Nephron (organoid): ENCODE results near the gene KMT5C.

Experiments used
- H3K27ac Mint-ChIP-seq, 3 experiments: 2 replicates each; pipeline ENCODE4 v1.8.0; 2020; ENCODE audit warnings: mixed read lengths in 3 of 3, mild to moderate bottlenecking in 2 of 3, moderate library complexity in 1 of 3
- H3K27me3 Mint-ChIP-seq: 2 replicates; pipeline ENCODE4 v1.8.0; 2021; ENCODE audit warnings: low read depth, mild to moderate bottlenecking, moderate library complexity, mixed read lengths
- H3K36me3 Mint-ChIP-seq: 2 replicates; pipeline ENCODE4 v1.8.0; 2020; ENCODE audit warnings: low read depth, mixed read lengths
- H3K4me1 Mint-ChIP-seq: 2 replicates; pipeline ENCODE4 v1.8.0; 2020; ENCODE audit warnings: mixed read lengths
- H3K4me3 Mint-ChIP-seq, 3 experiments: 2 replicates each; pipeline ENCODE4 v1.8.0; 2020; ENCODE audit warnings: mild to moderate bottlenecking in 3 of 3, mixed read lengths in 3 of 3, moderate library complexity in 2 of 3
- H3K9me3 Mint-ChIP-seq: 2 replicates; pipeline ENCODE4 v1.8.0; 2020; ENCODE audit warnings: mixed read lengths
- CTCF ChIP-seq, 3 experiments: fragments of 200-600 bp; sonication (generic); IDR thresholded peaks; one replicate each; pipeline ENCODE4 v1.5.0; 2021; ENCODE audit warnings: antibody characterized with exemption in 3 of 3; ENCODE audit not compliant: unreplicated experiment in 3 of 3

Gene KMT5C

GRCh38 chr19:55392820-55393761 is 53.4 kb downstream of the KMT5C start:
- Mint-ChIP-seq H3K27ac (peak overlapping the region in 1 of 3 experiments; percentile 53), H3K4me3 (peak overlapping the region in 1 of 3 experiments; percentile 37), H3K9me3 (no peaks in the 10 kb centered on the region), H3K27me3 (no peaks in the 10 kb centered on the region), H3K36me3 (peaks cover 28% of the 10 kb centered on the region), H3K4me1 (peaks cover 28% of the 10 kb centered on the region)
- no peak for TF ChIP-seq CTCF (IDR thresholded peaks at IDR 0.05; ENCODE audit: unreplicated experiment in 3 of 3)
